GM18517 (cell line): Measurements from ENCODE around the gene KCTD16.

Experiments
- ATAC-seq: cut with Tn5 transposase; IDR thresholded peaks from one replicate; pipeline ENCODE4 v1.9.1; 2021; ENCODE audit warnings: mild to moderate bottlenecking, moderate library complexity; ENCODE audit not compliant: unreplicated experiment

The KCTD16 gene

GRCh38 chr5:144281784-144282183 is 111.1 kb downstream of the KCTD16 start:
- ATAC-seq: no peak

GRCh38 chr5:144284036-144284435 is 113.4 kb downstream of the KCTD16 start:
- ATAC-seq: no peak

GRCh38 chr5:144284931-144285502 is 114.3 kb downstream of the KCTD16 start:
- no peak for ATAC-seq

GRCh38 chr5:144289277-144289676 is 118.6 kb downstream of the KCTD16 start:
- ATAC-seq: no peak

- no peak for ATAC-seq
Observed at GRCh38 chr5:144292029-144292428, 121.4 kb downstream of the KCTD16 start.

- no peak for ATAC-seq
Observed at GRCh38 chr5:144295284-144295683, 124.6 kb downstream of the KCTD16 start.

- ATAC-seq: no peak
Observed at GRCh38 chr5:144297081-144297480, 126.4 kb downstream of the KCTD16 start.

- ATAC-seq: no peak
Observed at GRCh38 chr5:144298658-144299057, 128.0 kb downstream of the KCTD16 start.

- no peak for ATAC-seq
Observed at GRCh38 chr5:144304688-144305087, 134.0 kb downstream of the KCTD16 start.

- no peak for ATAC-seq
Observed at GRCh38 chr5:144307736-144308135, 137.1 kb downstream of the KCTD16 start.

GRCh38 chr5:144308174-144308573 is 137.5 kb downstream of the KCTD16 start:
- no peak for ATAC-seq

GRCh38 chr5:144308906-144309670 is 138.4 kb downstream of the KCTD16 start:
- no peak for ATAC-seq

GRCh38 chr5:144310621-144311020 is 139.9 kb downstream of the KCTD16 start:
- ATAC-seq: no peak

GRCh38 chr5:144313147-144313726 is 142.6 kb downstream of the KCTD16 start:
- ATAC-seq: no peak

- ATAC-seq: no peak
Observed at GRCh38 chr5:144315026-144315425, 144.4 kb downstream of the KCTD16 start.

GRCh38 chr5:144315994-144316634 is 145.4 kb downstream of the KCTD16 start:
- no peak for ATAC-seq

- no peak for ATAC-seq
Observed at GRCh38 chr5:144318011-144318410, 147.3 kb downstream of the KCTD16 start.

GRCh38 chr5:144318460-144318859 is 147.8 kb downstream of the KCTD16 start:
- no peak for ATAC-seq

GRCh38 chr5:144323181-144323580 is 152.5 kb downstream of the KCTD16 start:
- no peak for ATAC-seq

GRCh38 chr5:144325532-144325931 is 154.9 kb downstream of the KCTD16 start:
- no peak for ATAC-seq

- no peak for ATAC-seq
Observed at GRCh38 chr5:144328494-144328893, 157.8 kb downstream of the KCTD16 start.

GRCh38 chr5:144328980-144329379 is 158.3 kb downstream of the KCTD16 start:
- ATAC-seq: no peak
